ENCODE results near the gene PRSS2. TPM values are rescaled to one million over a fixed set of nuclear protein-coding genes. Genes with fewer than 3 reads are reported as not detected.
"Not testable (repeated sequence)": the region's sequence is repeated elsewhere in the genome, so short reads cannot be mapped to it uniquely, and the experiment has no call there.

PRSS2 gene
- total RNA-seq, 2 donors from 2014 or later, result 105 TPM; not detected in 1

DNA sequence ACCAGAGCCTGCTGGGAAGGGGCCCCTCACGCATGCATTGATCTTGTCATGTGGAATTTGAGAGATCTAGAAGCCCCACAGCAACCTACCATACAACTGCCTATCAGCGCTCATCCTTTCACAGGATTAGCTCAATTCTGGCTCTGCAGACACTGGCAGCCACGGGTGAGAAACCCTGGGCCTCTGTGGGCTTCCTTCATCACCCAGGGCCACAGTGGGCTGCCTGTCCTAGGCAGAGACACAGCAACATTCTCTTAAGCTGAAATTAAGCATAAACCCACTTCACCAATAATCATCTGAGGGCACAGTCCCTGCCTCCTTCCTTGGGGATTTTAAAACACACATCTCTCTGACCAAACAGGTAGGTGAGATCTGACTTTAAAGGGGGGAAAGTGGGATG lies 3.3 kb upstream of the PRSS2 start:
- H3K27ac ChIP-seq, result no peak overlapping the region
- intact Hi-C loops (cut with DNase I), result no loop called here
- no peak overlapping the region for H3K4me3 ChIP-seq
- TF ChIP-seq CTCF (IDR thresholded peaks at IDR 0.05), result no peak
- H3K36me3 ChIP-seq, result no peaks in the 10 kb centered on the region
- H3K27me3 ChIP-seq, result no peaks in the 10 kb centered on the region
- no peaks in the 10 kb centered on the region for H3K4me1 ChIP-seq
- H3K9me3 ChIP-seq, result no peaks in the 10 kb centered on the region
- H3K9ac ChIP-seq (ENCODE audit: low read depth in 2 of 2, low read length in 2 of 2), result no peak overlapping the region
- DNase-seq, result no peak

DNA sequence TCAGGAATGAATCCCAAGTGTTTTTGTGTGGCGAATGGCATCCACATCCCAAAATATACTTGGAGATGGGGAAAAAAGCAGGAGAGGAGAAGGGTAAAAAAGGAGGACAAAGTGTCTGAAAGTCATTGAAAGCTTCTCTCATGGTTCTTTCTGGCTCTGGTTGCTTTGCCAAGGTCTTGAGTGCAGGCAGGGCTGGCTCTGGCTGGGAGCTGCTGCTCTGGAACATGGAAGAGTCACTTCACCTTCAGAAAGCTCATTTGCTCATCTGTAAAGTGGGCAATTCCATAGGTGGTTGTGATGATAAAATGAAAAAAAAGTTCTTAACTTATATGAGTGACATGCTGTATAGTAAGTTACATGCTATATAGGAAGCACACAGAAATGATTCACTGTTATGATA lies 2.9 kb upstream of the PRSS2 start:
- no peaks in the 10 kb centered on the region for H3K27me3 ChIP-seq
- no peaks in the 10 kb centered on the region for H3K4me1 ChIP-seq
- no peaks in the 10 kb centered on the region for H3K36me3 ChIP-seq
- intact Hi-C loops (cut with DNase I), result no loop called here
- H3K27ac ChIP-seq, result no peak overlapping the region
- no peak overlapping the region for H3K4me3 ChIP-seq
- H3K9ac ChIP-seq (ENCODE audit: low read depth in 2 of 2, low read length in 2 of 2), result no peak overlapping the region
- TF ChIP-seq CTCF (IDR thresholded peaks at IDR 0.05), result no peak
- H3K9me3 ChIP-seq, result no peaks in the 10 kb centered on the region
- no peak for DNase-seq

GRCh38 chr7:142768885-142769284 lies 1.9 kb upstream of the PRSS2 start:
- H3K4me3 ChIP-seq; H3K27me3 ChIP-seq; DNase-seq; H3K9ac ChIP-seq (ENCODE audit: low read depth in 2 of 2, low read length in 2 of 2); H3K4me1 ChIP-seq; H3K27ac ChIP-seq; H3K36me3 ChIP-seq; H3K9me3 ChIP-seq; intact Hi-C loops (cut with DNase I): not testable (repeated sequence)

DNA sequence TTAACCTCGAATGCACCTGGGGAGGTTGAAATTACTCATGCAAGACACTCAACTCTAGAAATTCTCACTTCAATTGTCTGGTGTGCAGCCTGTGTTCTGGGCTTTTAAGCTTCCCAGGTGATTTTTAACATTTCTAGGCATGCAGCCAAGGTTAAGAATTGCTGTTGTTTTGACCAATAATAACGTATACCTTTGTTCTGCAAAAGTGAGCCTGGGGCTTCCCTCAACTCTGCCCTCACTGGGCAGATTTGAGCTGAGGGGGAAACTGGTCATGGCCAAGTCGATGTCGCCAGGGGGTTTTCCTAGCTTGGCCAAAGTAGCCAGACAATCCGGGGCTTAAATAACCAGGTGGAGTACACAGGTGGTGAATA lies 568 bp downstream of the PRSS2 start:
- no peak for DNase-seq
- Histone ChIP-seq H3K4me1 (no peaks in the 10 kb centered on the region), H3K27me3 (no peaks in the 10 kb centered on the region), H3K4me3 (no peak overlapping the region), H3K27ac (no peak overlapping the region), H3K9me3 (no peaks in the 10 kb centered on the region), H3K36me3 (no peaks in the 10 kb centered on the region), H3K9ac (ENCODE audit: low read depth in 2 of 2, low read length in 2 of 2) (no peak overlapping the region)
- intact Hi-C loops (cut with DNase I), result no loop called here
- no peak for TF ChIP-seq CTCF (IDR thresholded peaks at IDR 0.05)

DNA sequence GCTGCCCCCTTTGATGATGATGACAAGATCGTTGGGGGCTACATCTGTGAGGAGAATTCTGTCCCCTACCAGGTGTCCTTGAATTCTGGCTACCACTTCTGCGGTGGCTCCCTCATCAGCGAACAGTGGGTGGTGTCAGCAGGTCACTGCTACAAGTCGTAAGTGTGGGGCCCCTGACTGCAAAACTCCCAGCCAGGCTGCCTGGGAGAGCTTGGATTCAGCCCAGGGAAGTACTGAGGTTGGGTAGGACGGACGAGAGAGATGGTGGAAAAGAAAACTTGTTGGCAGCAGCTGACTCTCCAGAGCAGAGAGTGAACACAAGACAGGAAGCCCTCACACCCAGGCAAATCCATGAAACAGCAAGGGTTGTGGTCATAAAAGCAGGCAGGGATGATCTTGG lies 1.3 kb downstream of the PRSS2 start:
- Histone ChIP-seq H3K9ac (ENCODE audit: low read depth in 2 of 2, low read length in 2 of 2) (no peak overlapping the region), H3K27me3 (no peaks in the 10 kb centered on the region), H3K4me1 (no peaks in the 10 kb centered on the region), H3K36me3 (no peaks in the 10 kb centered on the region), H3K27ac (no peak overlapping the region), H3K9me3 (no peaks in the 10 kb centered on the region), H3K4me3 (no peak overlapping the region)
- no peak for DNase-seq
- intact Hi-C loops (cut with DNase I), result no loop called here
- TF ChIP-seq CTCF (IDR thresholded peaks at IDR 0.05), result no peak

DNA sequence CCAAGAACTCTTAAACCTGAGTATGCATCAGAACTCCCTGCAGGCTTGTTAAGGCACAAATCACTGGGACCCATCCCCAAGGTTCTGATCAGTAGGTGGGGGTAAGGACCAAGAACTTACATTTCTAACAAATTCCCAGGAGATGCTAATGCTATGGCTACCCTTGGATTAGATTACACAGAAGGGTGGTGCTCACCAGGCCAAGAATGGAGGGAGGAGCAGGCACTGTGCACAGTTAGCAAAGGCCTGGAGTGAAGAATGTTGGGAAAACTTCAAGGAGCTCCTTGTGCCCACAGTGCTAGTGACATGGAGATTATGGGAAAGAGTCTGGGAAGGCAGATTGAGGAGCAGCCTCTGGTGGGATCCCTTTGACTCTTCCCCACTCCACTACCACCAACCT lies 1.9 kb downstream of the PRSS2 start:
- intact Hi-C loops (cut with DNase I), result no loop called here
- no peak for TF ChIP-seq CTCF (IDR thresholded peaks at IDR 0.05)
- Histone ChIP-seq H3K36me3 (no peaks in the 10 kb centered on the region), H3K9ac (ENCODE audit: low read depth in 2 of 2, low read length in 2 of 2) (no peak overlapping the region), H3K4me3 (no peak overlapping the region), H3K4me1 (no peaks in the 10 kb centered on the region), H3K9me3 (no peaks in the 10 kb centered on the region), H3K27me3 (no peaks in the 10 kb centered on the region), H3K27ac (no peak overlapping the region)
- no peak for DNase-seq

Data from colonic mucosa (tissue), 4 donors.